Fibroblast of pulmonary artery (primary cell): ENCODE measurements around the gene NTSR2.

Experiments used
- DNase-seq: peaks from one replicate; pipeline ENCODE4 v3.0.0-alpha.2; 2010; ENCODE audit warnings: low read depth
- H3K4me3 ChIP-seq: replicated peaks from 2 replicates; pipeline ENCODE4 v1.5.1; 2011; ENCODE audit warnings: low read depth, mild to moderate bottlenecking, control low read depth, low read length, moderate library complexity
- TF ChIP-seq, protein P1 (sequence below): IDR thresholded peaks from 2 replicates; pipeline ENCODE4 v1.5.1; 2011; ENCODE audit warnings: mild to moderate bottlenecking, control low read depth, low read length, inconsistent platforms; ENCODE audit errors: missing control alignments

NTSR2 gene

GRCh38 chr2:11672407-11672806, 2.4 kb upstream of the NTSR2 start:
- no peak overlapping the region for H3K4me3 ChIP-seq
- no peak for DNase-seq
- TF ChIP-seq, protein P1, sequence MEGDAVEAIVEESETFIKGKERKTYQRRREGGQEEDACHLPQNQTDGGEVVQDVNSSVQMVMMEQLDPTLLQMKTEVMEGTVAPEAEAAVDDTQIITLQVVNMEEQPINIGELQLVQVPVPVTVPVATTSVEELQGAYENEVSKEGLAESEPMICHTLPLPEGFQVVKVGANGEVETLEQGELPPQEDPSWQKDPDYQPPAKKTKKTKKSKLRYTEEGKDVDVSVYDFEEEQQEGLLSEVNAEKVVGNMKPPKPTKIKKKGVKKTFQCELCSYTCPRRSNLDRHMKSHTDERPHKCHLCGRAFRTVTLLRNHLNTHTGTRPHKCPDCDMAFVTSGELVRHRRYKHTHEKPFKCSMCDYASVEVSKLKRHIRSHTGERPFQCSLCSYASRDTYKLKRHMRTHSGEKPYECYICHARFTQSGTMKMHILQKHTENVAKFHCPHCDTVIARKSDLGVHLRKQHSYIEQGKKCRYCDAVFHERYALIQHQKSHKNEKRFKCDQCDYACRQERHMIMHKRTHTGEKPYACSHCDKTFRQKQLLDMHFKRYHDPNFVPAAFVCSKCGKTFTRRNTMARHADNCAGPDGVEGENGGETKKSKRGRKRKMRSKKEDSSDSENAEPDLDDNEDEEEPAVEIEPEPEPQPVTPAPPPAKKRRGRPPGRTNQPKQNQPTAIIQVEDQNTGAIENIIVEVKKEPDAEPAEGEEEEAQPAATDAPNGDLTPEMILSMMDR = no peak

DNA sequence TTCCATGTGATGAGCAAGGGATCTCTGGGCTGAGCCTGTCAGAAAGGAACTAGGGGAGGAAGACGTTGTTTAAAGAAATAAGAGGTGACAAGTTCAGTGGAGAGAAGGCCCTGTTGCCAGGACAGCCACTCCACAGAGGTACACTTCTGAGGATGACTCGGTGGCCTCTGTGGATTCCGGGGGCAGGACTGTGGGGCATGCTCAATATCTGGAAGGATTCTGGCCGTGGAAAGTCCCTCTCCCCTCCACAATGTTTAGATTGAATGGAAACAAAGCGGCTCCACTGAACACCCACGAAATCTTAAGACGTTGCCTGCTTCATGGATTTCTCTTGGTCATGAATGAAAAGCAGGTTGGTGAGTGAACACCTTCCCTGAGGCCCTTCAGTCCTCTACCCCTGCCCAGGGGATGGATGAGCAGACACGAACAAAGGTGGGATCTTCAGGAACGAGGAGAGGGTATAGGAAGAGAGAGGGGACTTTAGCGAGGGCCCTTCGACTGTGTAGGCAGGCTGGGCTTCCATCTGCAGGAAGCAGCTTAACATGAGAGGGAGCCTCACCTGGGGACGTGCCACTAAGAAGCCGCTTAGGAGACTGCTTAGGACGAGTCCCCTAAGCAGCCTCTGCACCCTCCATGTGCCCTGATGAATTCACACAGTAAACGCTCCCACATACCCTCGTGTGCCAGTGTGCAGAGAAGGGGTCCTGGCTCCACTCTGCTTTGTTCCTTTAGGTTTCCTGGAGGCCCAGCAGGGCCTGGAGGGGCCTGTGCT, 1.9 kb downstream of the NTSR2 start:
- no peak overlapping the region for H3K4me3 ChIP-seq
- no peak for DNase-seq
- TF ChIP-seq, protein P1 = no peak

GRCh38 chr2:11667194-11667593, 2.8 kb downstream of the NTSR2 start:
- DNase-seq = no peak
- TF ChIP-seq, protein P1 = no peak

DNA sequence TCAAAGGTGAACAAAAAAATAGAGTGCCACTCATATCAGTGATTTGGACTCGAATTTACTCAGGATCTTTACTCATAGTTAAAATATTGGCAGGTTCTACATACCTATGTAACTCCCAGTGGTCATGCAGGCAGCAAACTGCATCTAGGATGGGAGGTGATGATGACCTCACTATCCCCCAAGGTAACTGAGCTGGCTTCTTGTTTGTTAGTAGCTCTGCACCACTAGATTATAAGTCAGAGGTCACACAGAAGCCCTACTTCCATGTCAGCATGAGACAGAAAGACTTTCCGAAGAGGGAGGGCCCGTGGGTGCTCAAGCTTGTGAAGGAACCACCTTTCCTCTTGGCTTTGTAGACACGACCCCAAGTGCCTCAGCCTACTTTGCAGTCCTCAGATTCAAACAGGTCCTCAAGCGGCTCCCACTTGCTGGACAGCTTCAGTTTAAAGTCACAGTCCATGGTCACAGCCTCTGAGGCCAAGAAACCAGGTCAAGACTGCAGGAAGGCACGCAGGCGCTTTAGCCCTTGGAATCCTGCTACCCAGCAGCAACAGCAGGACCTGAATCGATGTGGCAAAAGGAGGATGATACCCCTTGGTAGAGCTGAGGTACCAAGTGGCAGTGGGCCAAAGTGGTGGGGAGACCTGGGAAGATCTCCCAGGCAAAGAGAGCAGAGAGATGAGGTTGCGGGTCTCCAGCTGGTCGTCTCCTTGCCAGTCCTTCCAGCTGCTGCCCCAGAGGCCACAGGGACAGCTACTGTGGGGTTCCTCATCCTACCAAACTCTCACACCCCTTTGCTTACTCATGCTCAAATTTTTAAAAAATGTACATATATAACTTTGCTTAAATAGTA, 4.3 kb downstream of the NTSR2 start:
- no peak for DNase-seq
- TF ChIP-seq, protein P1 = no peak
- H3K4me3 ChIP-seq = no peak overlapping the region

More at GRCh38 chr2:11667194-11667593, 2.8 kb downstream of the NTSR2 start:
- no peak overlapping the region for H3K4me3 ChIP-seq

- DNase-seq = no peak
- no peak overlapping the region for H3K4me3 ChIP-seq
- TF ChIP-seq, protein P1 = no peak
Observed at GRCh38 chr2:11665028-11665427, 5.0 kb downstream of the NTSR2 start.

DNA sequence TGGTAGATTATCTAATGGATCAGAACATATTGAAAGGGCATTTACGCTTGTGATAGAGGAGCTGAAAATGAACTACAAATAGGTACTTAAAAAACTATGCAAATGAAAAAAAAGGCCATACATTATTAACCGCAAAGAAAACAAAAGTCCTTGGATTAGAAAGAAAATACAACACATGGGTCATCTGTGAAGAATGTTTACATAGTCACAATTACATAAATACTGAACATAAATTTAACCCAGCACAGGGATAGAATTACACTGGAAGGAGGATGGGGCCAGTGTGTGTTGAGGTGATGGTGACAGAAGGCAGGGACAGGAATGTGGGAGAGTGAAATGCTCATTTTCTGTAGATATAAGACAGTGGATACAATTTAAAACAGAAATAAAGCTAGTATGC, 6.6 kb downstream of the NTSR2 start:
- no peak for DNase-seq
- TF ChIP-seq, protein P1 = no peak
- H3K4me3 ChIP-seq = no peak overlapping the region
